Transverse colon (tissue), 4 donors: ENCODE results near the gene CDKN1C. TPM values are rescaled to one million over a fixed set of nuclear protein-coding genes. Genes with fewer than 3 reads are reported as not detected.

Experiments
- DNase-seq: peaks from one replicate; pipeline ENCODE4 v3.0.0-alpha.2; 2019
- H3K27ac ChIP-seq, 4 donors: fragments of 200-600 bp; sonication (generic); 2 replicates each; pipeline ENCODE4 v1.5.1; 2016 to 2018; ENCODE audit warnings: inconsistent platforms in 4 of 4
- H3K27me3 ChIP-seq: fragments of 200-600 bp; sonication (generic); 2 replicates; pipeline ENCODE4 v1.5.1; 2017; ENCODE audit warnings: inconsistent platforms
- H3K36me3 ChIP-seq, 4 donors: fragments of 200-600 bp; sonication (generic); 2 replicates each; pipeline ENCODE4 v1.5.1; 2017 to 2019; ENCODE audit warnings: inconsistent platforms in 4 of 4
- H3K4me1 ChIP-seq, 4 donors: fragments of 200-600 bp; sonication (generic); 2 replicates each; pipeline ENCODE4 v1.5.1; 2017 to 2020; ENCODE audit warnings: inconsistent platforms in 4 of 4
- H3K4me3 ChIP-seq, 4 donors: fragments of 200-600 bp; sonication (generic); 1 replicate in 1 of 4; 2 replicates in 3 of 4; pipeline versions ENCODE4 v1.5.1 to v1.6.1; 2017 to 2019; ENCODE audit warnings: inconsistent platforms in 4 of 4
- H3K9me3 ChIP-seq, 2 donors: fragments of 200-600 bp; sonication (generic); 2 replicates each; pipeline ENCODE4 v1.5.1; 2017 to 2019; ENCODE audit warnings: inconsistent platforms in 2 of 2
- CTCF ChIP-seq, 5 experiments: fragments of 200-600 bp in 3 of 5; fragments of 450-650 bp in 2 of 5; sonication (generic) in 3 of 5; IDR thresholded peaks; 1 replicate in 2 of 5; 2 replicates in 3 of 5; pipeline ENCODE4 v1.5.1; 2016 to 2017; ENCODE audit warnings: antibody characterized with exemption in 5 of 5, inconsistent platforms in 3 of 5, mild to moderate bottlenecking in 2 of 5, moderate library complexity in 1 of 5
- EP300 ChIP-seq: sonication (generic); formaldehyde crosslinking; IDR thresholded peaks from one replicate; pipeline ENCODE4 v1.6.1; 2017; ENCODE audit warnings: antibody characterized with exemption, low read depth
- POLR2A ChIP-seq: fragments of 450-650 bp; IDR thresholded peaks from one replicate; pipeline ENCODE4 v1.6.1; 2016; ENCODE audit warnings: antibody characterized with exemption, mild to moderate bottlenecking, moderate library complexity
- POLR2AphosphoS5 ChIP-seq, 3 donors: sonication (generic); formaldehyde crosslinking; IDR thresholded peaks; one replicate each; pipeline ENCODE4 v1.6.1; 2016; ENCODE audit warnings: antibody characterized with exemption in 3 of 3
- WGBS, 2 donors: methylation state at CpG; one replicate each; pipeline ENCODE4 v1.1.5; 2018; ENCODE audit warnings: low coverage in 1 of 2; 5-methylcytosine and 5-hydroxymethylcytosine counted together
- in situ Hi-C, 4 donors: fragments of 200-750 bp; cut with MboI; loops; one replicate each; pipeline versions ENCODE4 v1.15.0 to v1.15.1; 2017; ENCODE audit warnings: low sequenced_read_pairs in 3 of 4, low pct_ligation_motif_present in 1 of 4, low pct_unique_long_range_greater_than_20kb in 1 of 4
- intact Hi-C: fragments of 100-400 bp; cut with DNase I; formaldehyde crosslinking; loops from one replicate; pipeline ENCODE4 v1.15.1; 2023; ENCODE audit warnings: low total_unique reads
- total RNA-seq, 4 donors: library from RNA; depleted of rRNA; stranded (reverse); fragments of >200 nt; gene quantifications; one replicate each; pipeline ENCODE4 v1.1.0, GENCODE V29; 2016

The CDKN1C gene
- total RNA-seq, 4 donors from 2014 or later, result 12.4 to 40.0 (median 27.7) TPM

- Histone ChIP-seq H3K4me3 (no peak overlapping the region), H3K4me1 (peaks cover 0 to 9% (median 6%) of the 10 kb centered on the region in 4 donors), H3K36me3 (no peaks in the 10 kb centered on the region), H3K27me3 (no peaks in the 10 kb centered on the region), H3K9me3 (no peaks in the 10 kb centered on the region), H3K27ac (no peak overlapping the region)
- WGBS, 2 donors, result 95% methylated on average over 8 of the region's 9 CpGs; no CpG with 5 or more reads in 1 of the 2 donors
- DNase-seq, result no peak
- intact Hi-C loops, result no loop called here
- in situ Hi-C loops, result no loop called here
- TF ChIP-seq POLR2AphosphoS5 (IDR thresholded peaks at IDR 0.05) (no peak), EP300 (no peak), CTCF (IDR thresholded peaks at IDR 0.05) (no peak), POLR2A (no peak)
Observed at GRCh38 chr11:2919188-2919587, 33.6 kb upstream of the CDKN1C start.

GRCh38 chr11:2917842-2918490 lies 32.4 kb upstream of the CDKN1C start:
- intact Hi-C loops, result no loop called here
- Histone ChIP-seq H3K4me1 (peaks cover 9 to 13% (median 10%) of the 10 kb centered on the region in 4 donors), H3K4me3 (no peak overlapping the region), H3K27me3 (no peaks in the 10 kb centered on the region), H3K9me3 (no peaks in the 10 kb centered on the region), H3K36me3 (no peaks in the 10 kb centered on the region), H3K27ac (no peak overlapping the region)
- DNase-seq, result no peak
- in situ Hi-C loops, result no loop called here
- no peak for TF ChIP-seq POLR2A
- TF ChIP-seq EP300, result no peak
- no peak for TF ChIP-seq POLR2AphosphoS5 (IDR thresholded peaks at IDR 0.05)
- TF ChIP-seq CTCF (IDR thresholded peaks at IDR 0.05), result no peak
- 84% methylated on average over 25 of the region's 25 CpGs; no CpG with 5 or more reads in 1 of the 2 donors for WGBS, 2 donors

DNA sequence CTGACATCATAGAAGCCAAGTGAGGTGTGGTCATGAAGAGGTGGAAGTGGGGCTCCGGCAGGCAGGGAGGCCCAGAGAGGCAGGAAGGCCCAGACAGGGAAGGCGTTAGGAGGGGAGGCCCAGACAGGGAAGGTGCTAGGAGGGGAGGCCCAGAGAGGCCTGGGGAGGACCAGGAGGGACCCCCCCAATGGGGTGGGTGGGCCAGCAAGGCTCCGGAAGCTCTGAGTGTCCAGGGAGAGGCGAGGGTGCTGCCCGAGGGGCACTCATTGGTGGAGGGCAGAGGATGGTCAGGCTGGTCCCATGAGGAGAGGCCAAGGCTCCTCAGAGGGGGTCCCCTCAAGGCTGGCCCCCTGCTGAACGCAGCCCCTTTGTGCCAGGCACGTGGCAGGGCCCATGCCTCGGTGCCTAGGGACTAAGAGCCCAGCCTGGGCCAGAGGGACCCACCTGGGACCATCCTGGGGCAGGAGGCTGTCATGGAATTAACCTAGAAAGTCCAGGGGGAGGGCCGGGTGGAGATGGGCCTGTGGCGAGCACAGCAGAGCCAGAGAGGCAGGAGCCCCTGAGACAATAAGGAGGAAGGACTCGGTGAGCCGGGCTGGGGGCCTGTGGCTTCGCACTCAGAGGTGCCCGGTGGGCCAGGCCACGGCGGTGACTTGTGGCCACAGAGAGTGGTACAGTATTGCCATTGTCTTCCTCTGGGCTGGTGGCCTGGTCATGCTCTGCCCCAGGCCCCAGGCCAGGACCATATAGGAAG lies 31.5 kb upstream of the CDKN1C start:
- Histone ChIP-seq H3K4me1 (peaks cover 13 to 20% (median 18%) of the 10 kb centered on the region in 4 donors), H3K9me3 (no peaks in the 10 kb centered on the region), H3K27me3 (no peaks in the 10 kb centered on the region), H3K36me3 (no peaks in the 10 kb centered on the region), H3K4me3 (no peak overlapping the region), H3K27ac (no peak overlapping the region)
- DNase-seq, result no peak
- intact Hi-C loops (no loop called here), in situ Hi-C loops (no loop called here)
- no peak for TF ChIP-seq POLR2AphosphoS5 (IDR thresholded peaks at IDR 0.05)
- TF ChIP-seq POLR2A, result no peak
- TF ChIP-seq EP300, result no peak
- no peak for TF ChIP-seq CTCF (IDR thresholded peaks at IDR 0.05)
- WGBS, 2 donors, result 86% methylated on average over 13 of the region's 16 CpGs; no CpG with 5 or more reads in 1 of the 2 donors

DNA sequence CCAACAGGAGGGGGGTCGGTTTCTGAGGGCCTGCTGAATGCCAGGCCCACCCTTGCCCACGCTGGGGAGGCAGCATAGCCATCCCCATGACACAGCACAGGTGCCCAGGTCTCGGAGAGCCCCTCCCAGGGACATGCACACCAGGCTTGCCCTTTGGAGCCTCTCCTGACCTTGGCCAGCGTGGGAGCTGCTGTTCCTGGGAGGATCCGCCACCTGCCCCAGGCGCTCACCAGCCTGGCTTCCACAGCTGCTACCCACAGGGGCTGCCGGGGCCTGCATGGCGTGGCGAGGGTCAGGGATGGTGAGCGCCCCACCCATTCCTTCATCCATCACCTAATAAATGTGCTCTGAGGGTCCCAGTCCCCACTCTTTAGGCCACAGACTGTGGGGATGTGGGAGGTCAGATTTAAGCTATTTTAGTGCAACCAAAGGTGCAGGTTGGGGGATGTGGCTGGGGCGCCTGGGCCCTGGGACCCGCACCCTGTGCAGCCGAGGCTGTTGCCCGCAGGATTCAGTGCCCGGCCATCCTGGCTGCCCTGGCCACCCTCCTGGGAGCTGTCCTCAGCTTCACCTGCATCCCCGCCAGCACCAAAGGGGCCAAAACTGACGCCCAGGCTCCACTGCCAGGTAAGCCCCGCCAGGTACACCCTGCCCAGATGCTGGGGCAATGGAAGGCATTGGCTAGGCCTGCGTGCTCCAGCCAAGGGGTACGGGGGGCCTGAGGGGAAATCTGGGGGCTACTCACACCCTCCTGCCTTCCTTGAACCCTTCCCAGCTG lies 30.7 kb upstream of the CDKN1C start:
- in situ Hi-C loops, result no loop called here
- Histone ChIP-seq H3K4me1 (peaks cover 17 to 28% (median 26%) of the 10 kb centered on the region in 4 donors), H3K36me3 (no peaks in the 10 kb centered on the region), H3K4me3 (no peak overlapping the region), H3K27ac (no peak overlapping the region), H3K27me3 (no peaks in the 10 kb centered on the region), H3K9me3 (no peaks in the 10 kb centered on the region)
- DNase-seq, result no peak
- no peak for TF ChIP-seq EP300
- no peak for TF ChIP-seq POLR2A
- no peak for TF ChIP-seq POLR2AphosphoS5 (IDR thresholded peaks at IDR 0.05)
- no peak for TF ChIP-seq CTCF (IDR thresholded peaks at IDR 0.05)
- intact Hi-C loops, result no loop called here
- WGBS, 2 donors, result 83 to 100% methylated on average over 1 to 18 of the region's 20 CpGs
